ENCODE results near the gene WNK4. TPM values are rescaled to one million over a fixed set of nuclear protein-coding genes. Genes with fewer than 3 reads are reported as not detected.

WNK4 gene
- total RNA-seq, 2 donors from 2014 or later: 0.10 to 0.28 TPM

DNA sequence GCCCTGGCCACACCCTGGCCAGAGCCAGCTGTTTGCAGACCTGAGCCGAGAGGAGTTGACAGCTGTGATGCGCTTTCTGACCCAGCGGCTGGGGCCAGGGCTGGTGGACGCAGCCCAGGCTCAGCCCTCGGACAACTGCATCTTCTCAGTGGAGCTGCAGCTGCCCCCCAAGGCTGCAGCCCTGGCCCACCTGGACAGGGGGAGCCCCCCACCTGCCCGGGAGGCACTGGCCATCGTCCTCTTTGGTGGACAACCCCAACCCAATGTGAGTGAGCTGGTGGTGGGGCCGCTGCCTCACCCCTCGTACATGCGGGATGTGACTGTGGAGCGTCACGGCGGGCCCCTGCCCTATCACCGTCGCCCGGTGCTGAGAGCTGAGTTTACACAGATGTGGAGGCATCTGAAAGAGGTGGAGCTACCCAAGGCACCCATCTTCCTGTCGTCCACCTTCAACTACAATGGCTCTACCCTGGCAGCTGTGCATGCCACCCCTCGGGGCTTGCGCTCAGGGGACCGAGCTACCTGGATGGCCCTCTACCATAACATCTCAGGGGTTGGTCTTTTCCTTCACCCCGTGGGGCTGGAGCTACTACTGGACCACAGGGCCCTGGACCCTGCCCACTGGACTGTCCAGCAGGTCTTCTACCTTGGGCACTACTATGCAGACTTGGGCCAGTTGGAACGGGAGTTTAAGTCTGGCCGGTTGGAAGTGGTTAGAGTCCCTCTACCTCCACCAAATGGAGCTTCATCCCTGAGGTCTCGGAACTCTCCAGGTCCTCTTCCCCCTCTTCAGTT, 64.5 kb downstream of the WNK4 start:
- Mint-ChIP-seq H3K27ac (peak overlapping the region in 1 of 2 donors; percentile 82), H3K27me3 (no peaks in the 10 kb centered on the region), H3K4me3 (no peak overlapping the region), H3K36me3 (peaks cover 17% of the 10 kb centered on the region), H3K9me3 (no peaks in the 10 kb centered on the region), H3K4me1 (ENCODE audit: low read depth in 2 of 2) (peaks cover 19 to 24% of the 10 kb centered on the region in 2 donors)
- ATAC-seq (no peak), DNase-seq (ENCODE audit: low spot score) (no peak)

DNA sequence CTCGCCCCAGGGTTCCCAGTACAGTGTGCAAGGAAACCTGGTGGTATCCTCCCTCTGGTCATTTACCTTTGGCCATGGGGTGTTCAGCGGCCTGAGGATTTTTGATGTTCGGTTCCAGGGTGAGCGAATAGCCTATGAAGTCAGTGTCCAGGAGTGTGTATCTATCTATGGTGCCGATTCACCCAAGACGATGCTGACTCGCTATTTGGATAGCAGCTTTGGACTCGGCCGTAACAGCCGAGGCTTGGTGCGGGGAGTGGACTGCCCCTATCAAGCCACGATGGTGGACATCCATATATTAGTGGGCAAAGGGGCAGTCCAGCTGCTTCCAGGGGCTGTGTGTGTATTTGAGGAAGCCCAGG, 65.1 kb downstream of the WNK4 start:
- Mint-ChIP-seq H3K9me3 (no peaks in the 10 kb centered on the region), H3K4me3 (no peak overlapping the region), H3K36me3 (peaks cover 17% of the 10 kb centered on the region), H3K4me1 (ENCODE audit: low read depth in 2 of 2) (peaks cover 19 to 24% of the 10 kb centered on the region in 2 donors), H3K27me3 (peaks cover 0 to 4% of the 10 kb centered on the region in 2 donors), H3K27ac (peak overlapping the region; percentile 64 to 82)
- no peak for ATAC-seq
- no peak for DNase-seq (ENCODE audit: low spot score)

DNA sequence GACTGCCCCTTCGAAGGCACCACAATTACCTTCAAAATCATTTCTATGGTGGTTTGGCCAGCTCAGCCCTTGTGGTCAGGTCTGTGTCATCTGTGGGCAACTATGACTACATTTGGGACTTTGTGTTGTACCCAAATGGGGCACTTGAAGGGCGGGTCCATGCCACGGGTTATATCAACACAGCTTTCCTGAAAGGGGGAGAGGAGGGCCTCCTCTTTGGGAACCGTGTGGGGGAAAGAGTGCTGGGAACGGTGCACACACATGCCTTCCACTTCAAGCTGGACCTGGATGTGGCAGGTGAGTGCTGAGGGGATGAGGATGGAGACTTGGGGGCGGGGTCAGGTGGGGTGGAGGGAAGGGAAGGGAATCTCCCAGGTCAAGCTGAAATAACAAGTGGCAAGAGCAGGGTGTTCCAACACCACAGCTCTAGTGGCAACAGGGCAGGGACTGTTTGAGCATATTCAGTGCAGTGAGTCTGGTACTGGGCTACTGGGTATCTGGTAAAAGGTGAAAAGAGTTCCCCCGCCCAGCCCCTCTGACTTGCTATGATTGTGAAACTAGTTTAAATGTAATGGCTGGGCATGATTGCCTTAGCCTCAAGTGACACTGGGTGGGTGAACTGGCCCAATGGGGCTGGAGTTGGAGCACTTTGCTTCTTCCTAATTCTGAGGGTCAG, 65.6 kb downstream of the WNK4 start:
- Mint-ChIP-seq H3K27ac (peak overlapping the region; percentile 64 to 82), H3K36me3 (peaks cover 17% of the 10 kb centered on the region), H3K27me3 (peaks cover 0 to 4% of the 10 kb centered on the region in 2 donors), H3K4me1 (ENCODE audit: low read depth in 2 of 2) (peaks cover 19 to 24% of the 10 kb centered on the region in 2 donors), H3K4me3 (peak overlapping the region; percentile 51), H3K9me3 (no peaks in the 10 kb centered on the region)
- DNase-seq (ENCODE audit: low spot score) (peak; percentile 79), ATAC-seq (peak; percentile 85 to 93)

Other genes starting within 250 kb of the WNK4 start
- 10 to 100 TPM; 18.1 to 19.3 TPM for gene NAGLU, start 244.4 kb upstream of the WNK4 start, total RNA-seq
- 1 to 10 TPM in 1 of 2 donors, under 1 TPM in 1; 0.71 to 1.6 TPM for gene HSD17B1, start 227.7 kb upstream of the WNK4 start, total RNA-seq
- gene COASY, start 218.5 kb upstream of the WNK4 start, total RNA-seq: 100 to 1,000 TPM in 1 of 2 donors, 10 to 100 TPM in 1; 83.4 to 126 TPM
- 10 to 100 TPM; 66.8 to 68.4 TPM for gene MLX, start 213.5 kb upstream of the WNK4 start, total RNA-seq
- gene PSMC3IP, start 202.9 kb upstream of the WNK4 start, total RNA-seq: 10 to 100 TPM; 20.7 to 41.3 TPM
- 10 to 100 TPM; 52.9 to 67.3 TPM for gene RETREG3, start 171.2 kb upstream of the WNK4 start, total RNA-seq
- gene TUBG1, start 170.9 kb upstream of the WNK4 start, total RNA-seq: 10 to 100 TPM; 59.1 to 99.4 TPM
- gene TUBG2, start 121.3 kb upstream of the WNK4 start, total RNA-seq: 1 to 10 TPM; 3.9 to 8.0 TPM
- gene PLEKHH3, start 103.6 kb upstream of the WNK4 start, total RNA-seq: under 1 TPM in 1 of 2 donors, not detected in 1; 0.73 TPM
- not detected for gene CCR10, start 98.8 kb upstream of the WNK4 start, total RNA-seq
- gene CNTNAP1, start 98.1 kb upstream of the WNK4 start, total RNA-seq: under 1 TPM; 0.17 to 0.39 TPM
- 10 to 100 TPM; 32.2 to 33.5 TPM for gene EZH1, start 35.6 kb upstream of the WNK4 start, total RNA-seq
- gene RAMP2, start 19.4 kb upstream of the WNK4 start, total RNA-seq: not detected
- gene VPS25, start 7.2 kb upstream of the WNK4 start, total RNA-seq: 10 to 100 TPM; 57.5 to 61.7 TPM
- 10 to 100 TPM; 41.6 to 48.0 TPM for gene COA3, start 18.1 kb downstream of the WNK4 start, total RNA-seq
- not detected for gene CNTD1, start 18.3 kb downstream of the WNK4 start, total RNA-seq
- gene BECN1, start 43.7 kb downstream of the WNK4 start, total RNA-seq: 100 to 1,000 TPM; 106 to 134 TPM
- 100 to 1,000 TPM; 152 to 251 TPM for gene PSME3, start 52.8 kb downstream of the WNK4 start, total RNA-seq
- gene AOC2, start 64.0 kb downstream of the WNK4 start, total RNA-seq: 1 to 10 TPM; 3.5 to 5.3 TPM
- gene AOC3, start 70.6 kb downstream of the WNK4 start, total RNA-seq: 1 to 10 TPM; 1.8 to 2.7 TPM
- gene G6PC1, start 120.2 kb downstream of the WNK4 start, total RNA-seq: not detected
- 100 to 1,000 TPM in 1 of 2 donors, 10 to 100 TPM in 1; 62.4 to 102 TPM for gene AARSD1, start 183.8 kb downstream of the WNK4 start, total RNA-seq
- gene PTGES3L, start 199.5 kb downstream of the WNK4 start, total RNA-seq: 1 to 10 TPM in 1 of 2 donors, under 1 TPM in 1; 0.55 to 1.3 TPM
- 10 to 100 TPM; 17.9 to 19.0 TPM for gene RUNDC1, start 200.0 kb downstream of the WNK4 start, total RNA-seq
- 100 to 1,000 TPM; 619 to 763 TPM for gene RPL27, start 217.8 kb downstream of the WNK4 start, total RNA-seq
- gene IFI35, start 226.2 kb downstream of the WNK4 start, total RNA-seq: 10 to 100 TPM; 65.0 to 82.7 TPM
- gene VAT1, start 241.8 kb downstream of the WNK4 start, total RNA-seq: 10 to 100 TPM in 1 of 2 donors, 1 to 10 TPM in 1; 9.0 to 19.0 TPM
- gene RND2, start 244.6 kb downstream of the WNK4 start, total RNA-seq: not detected